IMR-90 (cell line): ENCODE data around the gene UNC93B1. TPM values are rescaled to one million over a fixed set of nuclear protein-coding genes. Genes with fewer than 3 reads are reported as not detected.

Experiments
- RAD21 ChIP-seq: IDR thresholded peaks from 2 replicates; pipeline ENCODE4 v1.6.1; 2012; ENCODE audit warnings: low read length, improper control_type of control experiment
- polyA plus RNA-seq, 3 experiments: library from polyadenylated mRNA; depleted of rRNA; stranded (reverse); fragments of >200 nt; gene quantifications; 2 replicates each; pipeline ENCODE4 v1.2.3, GENCODE V29; 2012; ENCODE audit warnings: low replicate concordance in 1 of 3
- total RNA-seq: library from RNA; depleted of rRNA; stranded (reverse); fragments of >200 nt; gene quantifications from 2 replicates; pipeline ENCODE4 v1.2.3, GENCODE V29; 2012
- TF ChIP-seq, protein P1 (sequence below): conservative IDR thresholded peaks from 2 replicates; pipeline ENCODE4 v1.5.1; 2012; ENCODE audit warnings: mild to moderate bottlenecking, low read depth, low read length, improper control_type of control experiment
- TF ChIP-seq, protein P2 (sequence below): fragments of 150-350 bp; IDR thresholded peaks from 2 replicates; pipeline ENCODE4 v1.6.1; 2016; ENCODE audit warnings: low read depth, mild to moderate bottlenecking, low read length, moderate library complexity, borderline replicate concordance

UNC93B1 gene
- total and polyA plus RNA-seq, 2 of the 4 experiments (the other 2 are of a cell fraction), result 10.9 to 19.2 TPM

DNA sequence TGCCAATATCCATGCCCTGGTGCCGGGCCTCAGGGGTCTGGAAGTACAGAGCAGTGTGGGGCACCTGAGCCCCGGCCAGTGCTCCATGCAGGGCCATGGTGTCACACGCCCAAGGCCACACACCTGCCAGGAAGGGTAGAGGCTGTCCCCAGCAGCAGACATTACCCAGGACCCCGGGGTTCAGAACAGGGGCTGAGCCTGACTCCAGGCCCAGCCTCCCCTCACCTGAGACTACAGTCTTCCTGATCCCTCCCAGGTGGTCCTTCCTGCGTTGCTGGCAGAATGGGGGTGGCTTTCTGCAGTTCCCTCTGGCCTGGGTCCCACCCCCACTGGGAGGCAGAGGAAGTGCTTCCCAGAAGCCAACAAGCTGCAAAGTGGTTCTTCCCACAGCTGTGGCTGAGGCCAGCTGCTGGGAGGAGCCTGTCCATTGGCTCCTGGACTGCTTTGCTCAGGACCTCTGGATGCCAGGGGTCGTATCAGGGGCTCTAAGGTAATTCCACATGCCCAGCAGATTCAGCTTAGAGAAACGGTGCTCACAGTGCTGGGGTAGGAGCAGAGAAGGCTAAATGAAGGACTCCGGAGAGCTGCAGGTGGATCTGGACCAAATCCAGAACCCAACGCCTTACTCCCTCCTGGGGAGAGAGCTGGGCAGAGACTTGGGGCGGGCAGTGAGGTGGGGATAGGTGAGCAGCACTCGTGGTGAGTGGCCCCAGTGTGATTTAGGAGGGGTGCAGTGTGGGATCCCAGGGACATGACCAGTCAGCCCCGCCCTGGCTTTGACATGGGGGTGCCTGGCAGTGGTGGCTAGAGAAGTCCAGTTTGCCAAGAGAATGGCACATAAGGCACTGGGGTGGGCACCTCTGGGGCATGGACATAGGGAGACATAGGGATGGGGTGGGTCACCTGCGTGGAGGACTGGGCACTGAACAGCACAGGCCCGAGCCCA, 47.6 kb upstream of the UNC93B1 start (continued):
- TF ChIP-seq, protein P1, sequence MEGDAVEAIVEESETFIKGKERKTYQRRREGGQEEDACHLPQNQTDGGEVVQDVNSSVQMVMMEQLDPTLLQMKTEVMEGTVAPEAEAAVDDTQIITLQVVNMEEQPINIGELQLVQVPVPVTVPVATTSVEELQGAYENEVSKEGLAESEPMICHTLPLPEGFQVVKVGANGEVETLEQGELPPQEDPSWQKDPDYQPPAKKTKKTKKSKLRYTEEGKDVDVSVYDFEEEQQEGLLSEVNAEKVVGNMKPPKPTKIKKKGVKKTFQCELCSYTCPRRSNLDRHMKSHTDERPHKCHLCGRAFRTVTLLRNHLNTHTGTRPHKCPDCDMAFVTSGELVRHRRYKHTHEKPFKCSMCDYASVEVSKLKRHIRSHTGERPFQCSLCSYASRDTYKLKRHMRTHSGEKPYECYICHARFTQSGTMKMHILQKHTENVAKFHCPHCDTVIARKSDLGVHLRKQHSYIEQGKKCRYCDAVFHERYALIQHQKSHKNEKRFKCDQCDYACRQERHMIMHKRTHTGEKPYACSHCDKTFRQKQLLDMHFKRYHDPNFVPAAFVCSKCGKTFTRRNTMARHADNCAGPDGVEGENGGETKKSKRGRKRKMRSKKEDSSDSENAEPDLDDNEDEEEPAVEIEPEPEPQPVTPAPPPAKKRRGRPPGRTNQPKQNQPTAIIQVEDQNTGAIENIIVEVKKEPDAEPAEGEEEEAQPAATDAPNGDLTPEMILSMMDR, result no peak
- TF ChIP-seq RAD21, result no peak
- TF ChIP-seq, protein P2, sequence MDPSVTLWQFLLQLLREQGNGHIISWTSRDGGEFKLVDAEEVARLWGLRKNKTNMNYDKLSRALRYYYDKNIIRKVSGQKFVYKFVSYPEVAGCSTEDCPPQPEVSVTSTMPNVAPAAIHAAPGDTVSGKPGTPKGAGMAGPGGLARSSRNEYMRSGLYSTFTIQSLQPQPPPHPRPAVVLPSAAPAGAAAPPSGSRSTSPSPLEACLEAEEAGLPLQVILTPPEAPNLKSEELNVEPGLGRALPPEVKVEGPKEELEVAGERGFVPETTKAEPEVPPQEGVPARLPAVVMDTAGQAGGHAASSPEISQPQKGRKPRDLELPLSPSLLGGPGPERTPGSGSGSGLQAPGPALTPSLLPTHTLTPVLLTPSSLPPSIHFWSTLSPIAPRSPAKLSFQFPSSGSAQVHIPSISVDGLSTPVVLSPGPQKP, result no peak
